Activated T-helper 1 cell treated with anti-CD3 and anti-CD28 coated beads, Interleukin-2, amount 50 U/mL, for 16 hours (primary cell): Measurements from ENCODE around the gene RBM15B.
"Not testable (repeated sequence)": the region's sequence is repeated elsewhere in the genome, so short reads cannot be mapped to it uniquely, and the experiment has no call there.

Experiments used
- DNase-seq, 2 donors: peaks; one replicate each; pipeline ENCODE4 v3.0.0-alpha.2; 2020; ENCODE audit warnings: low read depth in 1 of 2, low spot score in 1 of 2

RBM15B gene

DNA sequence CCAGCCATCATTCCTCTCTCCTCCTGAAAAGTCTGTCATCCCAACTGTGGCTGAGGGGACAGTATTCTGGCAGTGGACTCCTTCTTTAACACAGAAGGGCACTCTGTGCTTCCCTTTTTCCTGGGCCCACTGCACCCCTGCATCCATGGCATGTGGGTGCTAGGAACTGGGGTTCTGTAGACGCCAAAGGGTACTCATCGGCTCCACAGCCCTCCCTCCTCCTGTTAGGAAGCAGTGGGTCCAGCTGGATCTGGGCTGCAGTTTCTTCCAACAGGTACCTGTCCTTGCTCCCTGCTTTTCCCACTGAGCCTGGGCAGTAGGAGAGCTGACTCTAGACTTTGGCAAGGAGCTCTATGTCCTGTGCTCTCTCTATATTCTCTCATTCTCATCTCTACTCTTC, 12.4 kb upstream of the RBM15B start:
- no peak for DNase-seq

DNA sequence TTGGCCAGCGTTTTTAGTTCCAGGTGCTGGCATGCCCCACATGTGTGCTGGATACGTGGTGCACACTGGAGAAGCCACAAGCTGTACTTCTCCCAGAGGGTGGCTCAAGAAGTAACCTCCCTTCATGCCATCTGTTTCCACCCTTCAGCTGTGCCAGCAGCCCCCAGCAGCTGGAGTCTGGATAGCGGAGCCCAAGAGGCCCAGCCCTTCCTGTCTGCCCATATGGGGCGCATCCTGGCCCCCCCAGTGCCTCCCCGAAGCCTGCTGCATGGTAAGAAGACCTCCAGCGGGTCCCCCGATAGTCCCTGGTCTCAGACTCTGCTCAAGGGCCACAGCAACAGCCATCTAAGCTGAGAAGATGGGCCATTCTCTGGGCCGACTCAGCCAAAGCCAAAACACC, 11.8 kb upstream of the RBM15B start:
- no peak for DNase-seq

DNA sequence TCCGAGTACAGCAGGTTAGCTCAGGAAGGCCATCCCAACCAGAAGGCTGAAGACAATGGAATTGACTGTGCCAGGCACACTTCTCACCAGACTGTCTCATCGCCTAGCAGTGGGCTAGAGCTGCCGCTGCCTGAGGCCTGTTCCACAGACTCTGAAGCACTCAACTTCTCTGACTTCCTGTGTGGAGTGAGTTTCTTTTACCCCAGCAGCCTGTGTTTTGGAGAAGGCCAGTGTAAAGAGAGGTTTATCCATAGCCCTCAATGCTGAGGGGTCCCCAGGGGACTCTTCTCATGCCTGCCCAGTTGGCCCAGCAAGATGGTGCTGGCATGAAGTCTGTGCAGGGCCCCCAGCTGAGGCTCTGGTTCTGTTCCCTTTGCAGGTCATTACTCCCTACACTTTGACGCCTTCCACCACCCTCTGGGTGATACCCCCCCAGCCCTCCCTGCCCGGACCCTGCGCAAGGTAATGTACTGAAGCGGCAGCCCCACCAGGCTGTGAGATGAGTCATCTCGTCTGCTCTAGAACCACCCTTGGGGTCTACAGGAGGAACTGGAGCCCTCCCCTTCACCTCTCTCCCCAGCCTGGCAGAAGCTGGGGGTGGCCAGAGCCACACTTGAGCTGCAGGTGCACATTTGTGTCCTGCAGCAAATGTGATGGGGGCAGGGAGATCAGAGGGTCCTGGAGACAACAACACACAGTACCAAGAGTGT, 11.2 kb upstream of the RBM15B start:
- no peak for DNase-seq

DNA sequence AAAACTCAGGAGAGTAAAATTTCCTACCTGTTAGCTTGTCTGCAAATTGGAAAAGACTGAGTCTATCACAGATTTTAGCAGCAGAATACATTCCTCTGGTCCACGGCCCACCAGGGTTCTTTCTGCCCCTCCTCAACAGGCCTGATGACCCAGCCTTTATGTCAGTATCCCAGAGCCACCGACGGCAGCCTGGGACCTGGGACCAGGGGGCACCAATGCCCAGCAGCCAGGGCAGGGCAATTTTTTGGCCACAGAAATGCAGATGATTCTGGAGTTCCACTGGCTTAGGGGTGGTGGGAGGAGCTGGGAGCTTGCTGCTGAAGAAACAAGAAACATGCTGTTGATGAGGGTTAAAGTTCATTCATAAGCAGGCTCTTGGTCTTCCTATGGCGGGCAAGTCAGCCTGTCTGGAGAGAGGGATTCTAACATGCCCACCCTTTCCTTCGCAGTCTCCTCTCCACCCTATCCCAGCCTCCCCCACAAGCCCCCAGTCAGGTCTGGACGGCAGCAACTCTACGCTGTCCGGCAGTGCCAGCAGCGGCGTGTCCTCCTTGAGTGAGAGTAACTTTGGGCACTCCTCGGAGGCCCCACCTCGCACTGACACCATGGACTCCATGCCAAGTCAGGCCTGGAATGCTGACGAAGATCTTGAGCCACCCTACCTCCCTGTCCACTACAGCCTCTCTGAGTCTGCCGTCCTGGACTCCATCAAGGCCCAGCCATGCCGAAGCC, 10.3 kb upstream of the RBM15B start:
- no peak for DNase-seq

DNA sequence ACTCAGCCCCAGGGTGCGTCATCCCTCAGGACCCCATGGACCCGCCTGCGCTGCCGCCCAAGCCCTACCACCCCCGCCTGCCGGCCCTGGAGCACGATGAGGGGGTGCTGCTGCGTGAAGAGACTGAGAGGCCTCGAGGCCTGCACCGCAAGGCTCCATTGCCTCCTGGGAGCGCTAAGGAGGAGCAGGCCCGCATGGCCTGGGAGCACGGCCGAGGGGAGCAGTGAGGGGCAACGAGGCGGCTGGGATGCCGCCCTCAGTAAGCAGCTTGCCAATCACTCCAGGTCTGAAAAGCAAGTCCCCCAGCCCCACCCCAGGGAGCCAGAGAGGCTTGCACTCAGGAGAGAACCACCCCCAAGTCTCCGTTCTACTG, 9.8 kb upstream of the RBM15B start:
- no peak for DNase-seq

DNA sequence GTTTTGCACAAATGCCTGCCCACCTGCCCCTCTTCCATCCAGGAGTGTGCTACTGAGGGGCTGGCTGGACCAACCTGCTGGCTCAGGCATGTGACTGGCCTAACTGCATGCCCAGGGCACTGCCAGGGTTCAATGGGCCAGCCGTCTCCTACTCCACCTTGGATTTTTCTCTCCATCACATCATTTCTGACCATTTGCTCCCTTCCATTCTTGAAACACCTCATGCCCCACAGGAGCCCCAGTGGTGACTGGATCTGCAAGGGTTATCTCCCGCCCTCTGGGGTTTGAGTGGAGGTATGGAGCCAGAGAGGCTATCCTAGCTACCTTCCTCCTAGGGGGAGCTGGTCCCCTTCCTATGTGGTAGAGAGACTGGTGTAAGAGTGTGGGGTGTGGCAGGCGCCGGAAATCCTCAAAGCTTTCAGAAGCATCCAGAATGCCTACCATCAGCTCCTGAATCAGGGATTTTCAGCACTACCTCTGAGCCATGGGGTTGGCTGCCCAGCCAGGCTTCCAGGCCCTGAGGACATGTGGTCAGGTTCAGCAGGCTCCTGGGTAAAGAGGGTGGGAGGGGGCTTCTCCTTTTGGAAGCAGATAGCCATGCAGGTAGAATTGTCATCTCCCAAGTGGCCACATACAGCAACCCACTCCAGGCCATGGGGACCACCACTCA, 8.9 kb upstream of the RBM15B start:
- DNase-seq, result no peak

DNA sequence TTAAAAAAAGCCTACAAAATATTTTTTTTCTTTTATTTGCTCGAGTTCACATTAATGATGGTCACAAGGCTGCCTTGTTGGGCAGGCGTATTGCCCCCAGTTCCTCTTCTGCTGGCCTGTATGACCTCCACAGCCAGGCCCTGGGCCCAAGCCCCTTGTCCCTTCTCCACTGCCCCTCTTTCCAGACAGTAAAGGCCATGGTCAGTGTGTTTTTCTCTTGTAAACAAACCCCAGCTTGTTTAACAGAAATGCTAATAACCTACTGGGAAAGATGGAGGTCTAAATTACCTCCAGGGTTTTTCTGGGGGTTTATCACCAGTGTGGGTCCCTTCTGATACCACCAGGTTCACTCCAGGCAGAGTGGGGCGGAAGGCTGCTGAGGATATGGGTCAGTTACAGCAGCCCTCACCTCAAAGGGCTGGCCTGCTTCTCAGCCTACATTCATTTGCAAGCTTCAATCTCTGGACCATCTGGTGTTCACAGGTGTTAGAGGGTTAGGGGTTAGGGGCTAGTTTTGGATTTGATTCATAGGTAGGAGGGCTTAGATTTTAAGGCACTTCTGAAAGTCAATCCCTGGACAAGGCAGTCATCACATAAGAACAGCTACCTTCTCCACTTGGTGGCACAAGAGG, 8.0 kb upstream of the RBM15B start:
- no peak for DNase-seq

DNA sequence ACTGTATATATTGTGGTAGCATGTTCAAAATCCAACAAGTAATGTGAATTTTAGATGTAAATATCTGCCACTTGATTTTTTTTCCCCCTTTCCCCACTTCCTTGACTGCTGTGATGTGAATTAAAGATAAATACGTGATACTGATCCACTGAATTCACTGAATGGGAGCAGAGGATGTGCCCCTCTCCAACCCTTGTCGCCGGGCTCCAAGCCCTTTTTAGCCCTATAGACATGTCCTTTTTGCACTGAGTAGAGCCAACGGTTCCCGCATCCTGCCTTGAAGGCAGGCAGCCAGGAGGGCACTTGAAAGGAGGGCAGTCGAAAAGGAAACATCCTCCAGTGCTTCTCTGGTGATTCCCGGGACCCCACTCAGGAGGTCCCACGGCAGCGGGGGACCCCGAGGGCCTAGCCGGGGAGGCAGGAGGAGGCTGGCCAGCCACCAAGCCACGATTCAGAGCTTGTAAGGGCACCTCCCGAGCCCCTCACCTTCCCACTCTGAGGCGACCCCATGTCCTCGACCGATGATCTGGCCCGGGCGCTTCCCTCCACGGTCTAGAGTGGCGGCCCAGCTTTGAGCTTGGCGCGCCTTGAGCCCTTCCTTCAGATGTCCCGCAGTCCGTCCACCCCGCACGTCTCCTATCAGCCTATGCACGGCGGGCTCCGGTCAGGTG, 6.9 kb upstream of the RBM15B start:
- DNase-seq, result no peak

DNA sequence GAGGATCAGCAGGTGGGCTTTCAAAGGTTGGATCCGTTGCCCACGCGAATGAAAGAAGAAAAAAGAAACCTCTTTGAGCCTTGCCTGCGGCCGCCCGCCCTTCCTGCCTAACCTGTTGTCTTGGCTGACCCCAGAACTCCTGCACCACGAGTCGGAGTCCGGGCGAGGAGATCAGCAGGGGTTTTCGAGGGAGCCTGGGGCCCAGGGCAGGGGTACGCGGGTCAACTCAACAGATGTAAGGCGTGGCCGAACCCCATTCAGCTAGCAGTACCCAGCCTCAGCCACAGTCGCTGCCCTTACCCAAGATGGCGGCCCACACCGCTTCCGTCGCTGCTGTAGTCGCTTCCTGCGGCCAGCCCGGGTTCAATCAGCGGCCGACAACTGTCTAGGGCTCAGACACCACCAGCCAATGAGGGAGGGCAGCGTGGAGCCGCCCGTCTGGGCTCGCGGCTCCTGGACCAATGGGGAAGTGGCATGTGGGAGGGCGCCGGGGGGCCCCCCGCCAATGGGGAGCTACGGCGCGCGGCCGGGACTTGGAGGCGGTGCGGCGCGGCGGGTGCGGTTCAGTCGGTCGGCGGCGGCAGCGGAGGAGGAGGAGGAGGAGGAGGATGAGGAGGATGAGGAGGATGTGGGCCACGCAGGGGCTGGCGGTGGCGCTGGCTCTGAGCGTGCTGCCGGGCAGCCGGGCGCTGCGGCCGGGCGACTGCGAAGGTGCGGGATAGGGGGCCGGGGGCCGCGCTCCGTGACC, 6.2 kb upstream of the RBM15B start, which contains the start of gene MANF:
MANF (plus strand) TSS at position 566 of the 748 bp plus-strand sequence; CDS start at position 618, 52 bp downstream.
- peak; percentile 92 to 98 for DNase-seq

DNA sequence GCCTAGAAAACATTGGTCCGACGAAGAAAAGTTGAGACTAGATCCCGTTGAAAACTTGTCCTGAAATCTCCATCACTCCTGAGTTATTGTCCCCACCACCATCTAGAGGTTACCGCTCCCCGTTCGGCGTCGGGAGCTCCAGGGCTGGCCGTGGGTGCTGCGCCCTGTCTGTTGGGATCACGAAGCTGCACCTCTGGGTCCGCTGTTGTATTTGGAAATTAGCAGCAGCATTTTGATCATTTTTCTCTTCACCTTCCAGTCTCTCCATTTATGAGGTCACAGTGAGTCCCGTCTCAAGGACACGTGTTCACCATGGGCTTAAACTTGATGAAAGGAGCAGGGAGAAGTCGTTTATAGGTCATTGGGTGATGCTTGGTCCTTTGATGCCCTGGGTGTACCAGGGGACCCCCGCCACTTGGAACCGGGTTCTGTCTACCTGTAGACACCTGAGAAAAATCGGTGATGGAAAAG, 5.4 kb upstream of the RBM15B start:
- no peak for DNase-seq

DNA sequence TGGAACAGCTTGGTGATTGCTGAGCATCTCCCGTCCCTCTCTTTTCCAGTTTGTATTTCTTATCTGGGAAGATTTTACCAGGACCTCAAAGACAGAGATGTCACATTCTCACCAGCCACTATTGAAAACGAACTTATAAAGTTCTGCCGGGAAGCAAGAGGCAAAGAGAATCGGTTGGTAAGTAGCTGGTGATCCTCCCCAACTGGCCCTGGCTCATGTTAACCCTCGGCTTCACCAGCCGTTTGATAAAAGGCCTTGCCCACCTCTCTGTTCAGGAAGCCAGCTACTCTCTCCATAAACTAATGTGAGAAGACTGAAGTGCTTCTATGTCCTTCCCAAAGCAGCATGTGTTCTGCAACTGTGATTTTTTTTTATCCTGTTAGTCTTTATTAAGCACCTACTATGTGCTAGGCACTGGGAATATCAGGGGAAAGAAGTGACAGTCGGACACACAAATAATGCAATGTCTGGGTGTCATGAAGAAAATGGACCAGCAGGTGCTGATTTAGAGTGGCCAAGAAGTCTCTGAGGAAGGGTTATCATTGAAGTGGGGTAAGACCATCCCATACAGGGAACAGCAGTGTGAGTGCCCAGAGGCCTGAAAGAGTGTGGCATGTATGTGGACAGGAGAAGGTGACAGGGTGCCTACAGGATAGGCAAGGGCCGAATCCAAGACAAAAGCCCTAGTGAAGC, 4.8 kb upstream of the RBM15B start:
- no peak for DNase-seq

DNA sequence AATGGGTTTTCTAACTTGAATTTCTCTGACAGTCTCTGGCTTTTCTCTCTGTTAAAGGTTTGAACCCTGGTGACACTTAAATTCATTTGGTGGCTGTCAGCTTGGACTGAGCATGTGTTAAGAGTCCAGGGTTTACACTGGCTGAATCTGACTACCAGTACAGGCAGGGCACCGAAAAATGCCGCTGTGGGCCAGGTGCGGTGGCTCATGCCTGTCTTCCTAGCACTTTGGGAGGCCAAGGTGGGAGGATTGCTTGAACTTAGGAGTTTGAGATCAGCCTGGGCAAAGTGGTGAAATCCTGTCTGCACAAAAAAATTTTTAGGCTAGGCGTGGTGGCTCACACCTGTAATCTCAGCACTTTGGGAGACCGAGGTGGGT, 4.2 kb upstream of the RBM15B start:
- DNase-seq, result no peak

DNA sequence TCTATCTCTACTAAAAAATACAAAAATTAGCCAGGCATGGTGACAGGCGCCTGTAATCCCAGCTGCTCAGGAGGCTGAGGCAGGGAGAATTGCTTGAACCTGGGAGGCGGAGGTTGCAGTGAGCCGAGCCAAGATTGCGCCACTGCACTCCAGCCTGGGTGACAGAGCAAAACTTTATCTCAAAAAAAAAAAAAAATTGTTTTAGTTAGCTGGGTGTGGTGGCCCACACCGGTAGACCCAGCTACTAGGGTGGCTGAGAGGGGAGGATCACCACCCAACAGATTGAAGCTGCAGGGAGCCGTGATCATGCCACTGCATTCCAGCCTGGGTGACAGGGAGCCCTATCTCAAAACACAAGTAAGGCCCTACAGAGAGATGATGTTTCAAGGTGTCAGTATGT, 3.8 kb upstream of the RBM15B start:
- DNase-seq, result not testable (repeated sequence)

DNA sequence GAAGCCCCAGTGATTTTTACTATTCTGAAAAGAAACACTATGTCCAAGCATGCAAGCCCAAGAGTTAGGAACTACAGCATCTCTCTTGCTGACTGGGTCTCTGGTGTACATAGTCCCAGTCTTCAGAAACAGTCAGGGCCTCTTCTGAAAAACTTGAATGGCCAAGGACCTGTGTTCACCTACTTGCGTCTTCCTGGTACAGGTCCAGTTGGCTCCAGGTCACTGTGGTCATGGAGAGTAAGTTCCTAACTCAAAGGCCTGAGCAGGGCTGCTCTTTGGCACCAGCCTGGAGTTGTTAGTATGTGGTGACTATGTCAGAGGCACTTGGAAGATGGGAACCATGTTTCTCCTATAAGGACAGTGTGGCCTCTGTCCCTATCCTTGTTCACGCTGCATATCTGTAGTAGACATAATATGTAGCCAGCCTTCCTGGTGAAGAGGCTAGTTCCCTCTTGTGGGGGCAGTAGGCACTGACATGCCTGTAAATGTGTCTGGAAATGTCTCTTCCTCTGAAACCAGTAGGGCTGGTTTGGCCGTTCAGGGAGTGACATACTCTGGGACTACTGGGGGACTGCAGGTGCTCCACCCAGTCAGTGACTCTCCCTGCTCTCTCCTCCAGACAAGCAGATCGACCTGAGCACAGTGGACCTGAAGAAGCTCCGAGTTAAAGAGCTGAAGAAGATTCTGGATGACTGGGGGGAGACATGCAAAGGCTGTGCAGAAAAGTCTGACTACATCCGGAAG, 2.6 kb upstream of the RBM15B start:
- DNase-seq, result no peak

DNA sequence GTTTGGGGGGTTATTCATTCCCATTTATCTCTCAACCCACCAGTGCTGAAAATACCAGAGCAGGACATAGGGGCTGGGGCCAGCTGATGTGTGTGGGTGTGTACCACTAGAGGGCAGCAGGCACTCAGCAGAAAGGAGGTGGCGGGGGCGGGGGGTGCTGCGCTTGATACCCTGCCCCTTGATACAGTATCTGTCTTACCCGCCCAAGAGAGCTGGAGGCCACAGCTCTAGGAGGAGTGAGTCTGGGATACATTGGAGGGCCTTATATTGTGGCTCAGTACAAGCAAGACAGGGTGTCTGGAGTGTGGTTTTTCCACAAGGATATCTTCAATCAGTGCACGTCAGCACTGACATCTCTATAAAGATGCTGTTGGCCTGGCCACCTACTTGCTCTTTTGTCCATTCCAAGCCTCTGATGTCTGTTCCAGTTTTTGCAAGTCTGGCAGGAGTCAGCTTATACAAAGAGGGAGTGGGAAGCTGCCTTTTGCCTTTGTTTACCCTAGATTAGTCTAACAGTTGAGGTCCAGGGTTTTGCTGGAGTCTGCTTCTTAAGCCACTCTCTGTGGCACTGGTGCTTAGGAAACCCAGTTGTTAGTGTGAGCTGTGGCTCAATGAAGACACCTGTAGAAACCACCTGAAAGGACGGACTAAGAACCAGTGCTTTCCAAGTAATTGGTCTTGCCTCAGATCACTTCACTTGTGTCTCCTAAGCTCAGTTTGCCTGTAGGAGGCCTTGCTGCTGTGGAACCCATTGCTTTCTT, 1.5 kb upstream of the RBM15B start:
- peak in 1 of 2 donors; percentile 30 for DNase-seq

DNA sequence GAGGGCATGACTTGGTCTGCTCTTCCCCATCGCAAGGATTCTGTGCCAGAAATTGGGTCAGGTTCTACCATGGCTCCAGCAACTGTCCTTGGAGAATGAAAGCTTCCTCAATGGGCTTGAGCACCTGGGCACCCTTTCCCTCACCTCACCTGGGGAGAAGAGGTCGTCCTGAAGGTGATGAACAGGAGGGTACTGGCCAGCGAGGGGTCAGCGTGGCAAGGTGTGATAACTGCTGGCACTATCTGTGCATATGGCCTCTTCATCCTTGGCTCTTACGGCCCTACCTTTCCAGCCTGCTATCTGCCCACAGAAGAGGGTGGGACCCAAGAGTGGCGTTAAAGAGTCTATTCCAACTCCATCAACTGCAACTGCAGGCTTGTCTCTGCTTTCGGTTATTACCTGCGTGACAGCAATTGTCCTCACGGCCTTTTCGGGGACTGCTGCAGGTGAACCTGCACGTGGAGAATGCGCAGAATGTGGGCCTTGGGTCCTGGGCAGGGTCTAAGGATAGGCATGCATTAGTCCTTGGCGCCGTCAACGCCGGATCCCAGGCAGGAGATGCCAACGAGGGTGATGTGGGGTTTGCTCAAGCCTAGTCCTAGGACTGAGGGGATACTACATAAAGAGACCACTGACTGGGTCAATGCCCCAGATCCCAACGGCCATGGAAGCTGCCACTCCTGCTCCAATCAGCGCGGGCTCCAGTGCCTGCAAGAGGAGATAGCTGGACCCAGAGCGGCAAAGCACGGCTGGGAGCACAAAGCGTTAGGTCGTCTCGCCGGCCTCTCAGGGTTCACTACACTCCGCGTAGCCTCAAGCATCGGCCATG, 625 bp upstream of the RBM15B start:
- no peak for DNase-seq

DNA sequence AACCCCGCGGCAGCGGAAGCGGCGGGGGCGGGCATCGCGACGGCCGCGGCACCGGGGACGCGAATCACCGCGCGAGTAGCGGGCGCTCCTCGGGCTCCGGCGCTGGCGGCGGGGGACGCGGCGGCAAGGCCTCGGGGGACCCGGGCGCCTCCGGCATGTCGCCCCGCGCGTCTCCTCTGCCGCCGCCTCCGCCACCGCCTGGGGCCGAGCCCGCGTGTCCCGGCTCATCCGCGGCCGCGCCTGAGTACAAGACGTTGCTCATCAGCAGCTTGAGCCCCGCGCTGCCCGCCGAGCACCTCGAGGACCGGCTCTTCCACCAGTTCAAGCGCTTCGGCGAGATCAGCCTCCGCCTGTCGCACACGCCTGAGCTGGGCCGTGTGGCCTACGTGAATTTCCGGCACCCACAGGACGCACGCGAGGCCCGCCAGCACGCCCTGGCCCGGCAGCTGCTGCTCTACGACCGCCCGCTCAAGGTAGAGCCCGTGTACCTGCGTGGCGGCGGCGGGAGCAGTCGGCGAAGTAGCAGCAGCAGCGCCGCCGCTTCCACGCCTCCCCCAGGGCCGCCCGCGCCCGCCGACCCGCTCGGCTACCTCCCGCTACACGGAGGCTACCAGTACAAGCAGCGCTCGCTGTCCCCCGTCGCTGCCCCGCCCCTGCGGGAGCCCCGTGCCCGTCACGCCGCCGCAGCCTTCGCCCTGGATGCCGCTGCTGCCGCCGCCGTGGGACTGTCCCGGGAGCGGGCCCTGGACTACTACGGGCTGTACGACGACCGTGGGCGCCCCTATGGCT, 675 bp downstream of the RBM15B start:
- peak in 1 of 2 donors; percentile 35 for DNase-seq
